Left kidney (tissue), 2 donors: ENCODE data around the gene CAMK4. TPM values are rescaled to one million over a fixed set of nuclear protein-coding genes. Genes with fewer than 3 reads are reported as not detected.

Experiments
- DNase-seq: peaks from one replicate; pipeline ENCODE4 v3.0.0-alpha.2; 2013
- polyA plus RNA-seq: library from polyadenylated mRNA; unstranded; fragments of 120-200 nt; gene quantifications from one replicate; pipeline ENCODE4 v1.2.1, GENCODE V29; 2013; ENCODE audit not compliant: insufficient read length

CAMK4 gene
- polyA plus RNA-seq, 1 donor: 6.1 TPM

DNA sequence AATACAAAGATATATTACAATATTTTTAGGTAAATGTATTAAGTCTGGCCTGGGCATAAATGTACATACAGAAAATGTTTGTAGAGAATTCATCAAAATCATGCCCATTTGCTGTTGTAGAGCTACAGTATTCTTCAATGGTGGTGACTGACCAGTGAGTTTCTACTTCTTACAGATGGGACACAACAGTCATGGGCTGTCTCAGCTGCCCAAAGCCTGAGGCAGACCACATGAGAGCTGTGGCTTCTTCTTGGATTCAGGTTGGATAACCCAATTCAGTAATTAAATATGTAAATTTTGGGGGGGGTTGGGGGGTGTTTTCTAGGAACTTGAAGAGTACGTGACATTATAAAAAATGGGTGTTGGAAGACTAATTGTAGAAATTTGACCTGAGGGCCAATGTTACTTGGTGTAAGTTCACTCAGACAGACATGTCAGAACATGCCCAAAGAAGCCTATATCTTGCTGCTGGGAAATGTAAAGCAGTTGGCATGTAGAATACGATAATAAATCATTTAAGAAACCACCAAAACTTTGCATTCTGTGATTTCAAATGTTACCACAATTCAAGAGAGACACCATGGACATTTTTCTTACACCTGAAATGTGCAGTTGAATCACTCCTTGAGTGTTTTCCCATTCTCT, 270.3 kb downstream of the CAMK4 start:
- no peak for DNase-seq

GRCh38 chr5:111495159-111495558, 271.0 kb downstream of the CAMK4 start:
- DNase-seq: no peak

- no peak for DNase-seq
Observed at GRCh38 chr5:111498346-111498745, 274.2 kb downstream of the CAMK4 start.

- DNase-seq: no peak
Observed at GRCh38 chr5:111502956-111503355, 278.8 kb downstream of the CAMK4 start.

- DNase-seq: peak; percentile 13
Observed at GRCh38 chr5:111505096-111505495, 280.9 kb downstream of the CAMK4 start.

DNA sequence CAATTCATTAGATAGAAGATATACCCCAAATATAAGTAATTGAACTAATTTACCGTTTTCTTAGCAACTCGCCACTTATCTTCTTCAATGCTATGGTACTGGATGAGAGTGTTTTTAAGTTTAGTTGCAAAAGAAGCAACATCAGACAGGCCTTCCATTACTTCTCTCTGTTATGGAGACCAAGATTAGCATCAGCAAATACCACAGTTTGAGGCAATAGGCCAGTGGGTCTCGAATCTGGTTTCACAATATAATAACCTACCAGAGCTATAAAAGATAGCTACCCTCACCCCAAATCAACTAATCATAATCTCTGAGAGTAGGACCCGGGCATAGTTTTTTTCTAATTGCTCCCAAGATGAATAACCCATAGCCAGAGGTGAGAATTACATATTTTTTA, 283.1 kb downstream of the CAMK4 start:
- no peak for DNase-seq

DNA sequence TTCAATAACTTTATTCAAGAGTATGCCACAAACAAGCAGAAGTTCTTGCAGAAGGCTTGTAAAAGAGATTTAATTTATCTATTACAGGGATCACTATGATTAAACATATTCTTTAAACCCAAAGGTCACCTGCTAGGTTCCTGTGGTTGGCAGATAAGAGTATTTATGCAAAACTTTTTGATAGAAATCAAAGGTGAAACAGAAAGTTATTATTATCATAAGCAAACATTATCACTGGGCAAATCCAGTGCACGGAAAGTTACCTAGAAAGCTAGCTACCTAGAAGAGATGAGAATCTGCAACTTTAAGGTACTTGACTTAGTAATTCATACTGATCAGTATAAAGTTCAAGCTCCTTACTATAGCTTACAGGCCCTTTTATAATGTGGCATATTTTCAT, 284.9 kb downstream of the CAMK4 start:
- no peak for DNase-seq

GRCh38 chr5:111511174-111511830, 287.1 kb downstream of the CAMK4 start:
- DNase-seq: no peak

DNA sequence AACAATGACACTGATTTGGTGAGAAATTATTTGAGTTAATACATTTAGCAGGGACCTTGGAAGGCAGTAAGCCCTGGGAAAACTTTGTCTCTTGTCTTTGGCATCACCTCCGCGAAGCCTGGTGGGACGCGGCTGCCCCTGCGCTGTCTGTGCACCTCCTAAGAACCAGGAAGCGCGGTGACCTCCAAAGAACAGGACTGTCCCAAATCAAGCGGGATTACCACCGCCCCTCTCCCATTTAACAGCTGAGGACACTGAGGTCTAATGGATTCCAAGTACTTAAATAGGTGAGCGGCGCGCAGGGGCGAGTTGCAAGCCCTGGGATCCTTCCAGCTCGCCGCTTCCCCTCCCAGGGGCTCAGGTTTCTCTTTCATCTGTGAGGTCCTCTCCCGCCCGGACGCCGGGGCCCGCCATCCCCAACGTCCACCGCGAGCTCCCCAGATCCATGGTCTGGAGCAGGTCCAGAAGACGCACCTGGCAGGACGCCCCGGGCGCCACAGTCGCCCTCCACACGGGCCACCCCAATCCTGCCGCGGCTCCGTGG, 287.7 kb downstream of the CAMK4 start:
- DNase-seq: peak; percentile 60

DNA sequence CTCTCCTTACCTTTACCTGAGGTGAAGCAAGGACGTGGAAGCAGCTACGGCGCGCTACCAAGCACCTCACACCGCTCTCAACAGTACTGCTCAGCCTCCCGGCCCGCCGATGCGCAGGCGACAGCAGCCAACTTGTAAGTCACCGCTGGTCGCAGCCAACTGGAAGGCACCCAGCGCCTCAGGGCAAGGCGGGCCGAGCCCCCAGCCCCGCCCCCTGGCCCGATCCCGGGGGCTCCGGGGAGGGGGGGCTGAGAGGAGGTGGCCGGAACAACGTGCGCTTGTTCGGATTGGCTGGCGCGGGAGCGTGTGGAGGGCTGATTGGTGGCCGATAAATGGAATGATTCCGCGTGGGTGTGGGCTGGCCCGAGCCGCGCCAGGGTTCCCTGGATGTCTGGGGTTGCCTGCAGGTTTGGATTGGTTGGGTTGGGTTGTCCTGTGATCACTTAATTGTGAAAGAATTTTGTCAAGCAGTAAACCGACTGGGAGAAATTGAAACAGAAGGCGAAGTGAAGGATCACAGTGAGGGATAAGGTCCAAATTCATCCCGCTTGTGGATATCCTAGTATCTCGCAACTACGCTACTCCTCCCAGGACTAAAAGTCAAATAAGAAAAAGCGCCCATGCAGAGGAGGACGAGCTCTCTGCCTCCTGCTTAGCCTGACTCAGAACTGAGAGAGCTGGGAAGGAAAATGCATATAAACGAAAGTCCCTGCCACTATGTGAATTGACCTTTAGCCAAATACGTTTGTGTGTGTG, 288.4 kb downstream of the CAMK4 start, which contains the start of gene STARD4:
TSS of gene STARD4 (minus strand) at position 161 of the 756 bp plus-strand sequence. CDS start 5,102 bp downstream, outside the sequence.
- DNase-seq: peak; percentile 93

DNA sequence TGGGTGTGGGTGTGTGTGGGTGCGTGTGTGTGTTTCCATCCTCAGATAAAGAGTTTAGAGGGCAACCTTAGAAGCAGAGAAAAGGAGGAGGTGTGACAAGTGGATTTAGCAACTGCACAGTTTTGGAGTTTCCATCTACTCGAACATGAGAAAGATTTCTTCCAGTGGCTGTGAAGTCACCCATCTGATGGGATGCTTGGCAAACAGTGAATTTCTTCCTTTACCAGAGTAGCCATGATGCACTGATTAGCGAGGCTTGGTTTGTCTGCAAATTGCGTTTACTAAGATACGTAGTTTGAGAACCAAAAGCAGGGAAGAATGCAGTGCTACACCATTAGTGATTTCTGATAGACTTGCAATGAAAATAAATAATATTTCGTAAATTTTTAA, 288.9 kb downstream of the CAMK4 start:
- no peak for DNase-seq

GRCh38 chr5:111514087-111514486, 289.9 kb downstream of the CAMK4 start:
- DNase-seq: no peak

DNA sequence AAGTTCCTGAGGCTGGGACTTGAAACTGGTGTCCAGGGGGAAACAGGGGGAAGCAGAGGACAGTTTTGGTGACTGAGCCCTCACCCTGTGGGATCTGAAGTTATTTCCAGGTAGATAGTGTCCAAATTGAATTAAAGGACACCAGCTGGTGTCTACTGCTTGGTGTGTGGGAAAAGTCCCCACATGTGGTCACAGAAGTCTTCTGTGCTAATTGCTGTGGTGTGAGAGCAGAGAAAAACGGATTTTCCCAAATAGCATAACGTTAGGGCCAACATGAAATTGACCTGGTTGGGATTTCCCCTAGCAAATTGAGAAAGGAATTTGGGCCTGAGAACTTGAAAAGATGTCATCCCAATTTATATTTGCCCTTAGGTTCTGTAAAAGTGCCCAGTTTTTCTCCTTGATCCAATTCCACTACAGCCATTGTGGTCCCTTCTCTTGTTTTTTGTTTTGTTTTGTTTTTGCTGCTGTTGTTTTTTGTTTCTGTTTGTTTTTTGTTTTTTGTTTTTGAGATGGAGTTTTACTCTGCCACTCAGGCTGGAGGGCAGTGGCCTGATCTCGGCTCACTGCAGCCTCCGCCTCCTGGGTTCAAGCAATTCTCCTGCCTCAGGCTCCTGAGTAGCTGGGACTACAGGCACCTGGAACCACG, 293.8 kb downstream of the CAMK4 start:
- DNase-seq: no peak

DNA sequence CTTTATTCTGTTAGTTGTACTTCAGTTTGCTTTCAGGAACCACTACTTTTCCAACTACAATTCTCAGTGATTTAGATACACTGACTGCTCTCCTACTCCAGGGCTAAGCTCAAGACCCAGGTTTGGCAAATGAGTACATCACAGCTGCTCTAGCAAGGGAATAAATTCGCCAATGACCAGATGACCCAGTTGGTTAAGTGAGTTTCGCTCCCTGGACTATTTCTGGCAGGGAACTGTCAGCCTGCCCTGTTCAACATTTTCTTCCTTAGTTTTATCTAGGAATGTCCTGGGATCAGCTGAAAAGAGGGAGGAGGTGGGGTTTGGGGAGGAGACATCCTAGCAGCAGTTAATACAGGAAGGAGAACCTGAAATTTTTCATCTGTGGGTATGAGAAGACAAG, 294.6 kb downstream of the CAMK4 start:
- DNase-seq: no peak

DNA sequence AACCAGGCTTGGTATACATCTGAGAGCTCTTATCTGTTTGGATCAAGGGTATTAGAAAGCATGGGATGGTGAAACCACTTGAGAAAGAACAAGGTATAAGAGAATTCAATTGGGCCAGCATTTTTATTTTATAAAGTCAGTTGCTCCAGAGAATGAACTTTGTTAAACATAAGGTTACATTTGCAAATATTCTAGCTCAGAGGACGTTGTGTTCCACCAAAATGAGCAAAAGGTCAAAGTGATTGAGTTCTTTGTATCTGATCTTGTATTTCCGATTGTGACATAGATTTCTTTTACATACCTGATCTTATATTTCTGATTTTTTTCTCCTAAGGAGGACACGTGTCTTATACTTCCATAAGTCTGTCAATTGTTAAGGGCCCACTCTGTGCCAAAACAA, 296.7 kb downstream of the CAMK4 start:
- no peak for DNase-seq

DNA sequence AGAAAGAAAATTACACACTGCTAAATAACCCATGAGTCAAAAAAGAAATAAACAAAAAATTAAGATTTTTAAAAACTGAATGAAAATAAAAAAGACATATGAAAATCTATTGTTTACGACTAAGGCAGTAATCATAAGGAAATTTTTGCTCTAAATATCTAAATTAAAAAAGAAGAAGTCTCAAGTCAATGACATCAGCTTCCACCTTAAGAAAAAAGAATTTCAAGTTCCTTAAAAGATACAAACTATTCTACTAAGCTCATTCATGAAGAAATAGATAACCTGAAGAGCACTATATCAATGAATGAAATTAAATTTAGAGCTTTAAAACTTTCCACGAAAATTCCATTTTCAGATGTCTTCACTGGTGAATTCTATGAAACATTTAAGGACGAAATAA, 303.9 kb downstream of the CAMK4 start:
- no peak for DNase-seq

- no peak for DNase-seq
Observed at GRCh38 chr5:111530298-111530740, 306.1 kb downstream of the CAMK4 start.

DNA sequence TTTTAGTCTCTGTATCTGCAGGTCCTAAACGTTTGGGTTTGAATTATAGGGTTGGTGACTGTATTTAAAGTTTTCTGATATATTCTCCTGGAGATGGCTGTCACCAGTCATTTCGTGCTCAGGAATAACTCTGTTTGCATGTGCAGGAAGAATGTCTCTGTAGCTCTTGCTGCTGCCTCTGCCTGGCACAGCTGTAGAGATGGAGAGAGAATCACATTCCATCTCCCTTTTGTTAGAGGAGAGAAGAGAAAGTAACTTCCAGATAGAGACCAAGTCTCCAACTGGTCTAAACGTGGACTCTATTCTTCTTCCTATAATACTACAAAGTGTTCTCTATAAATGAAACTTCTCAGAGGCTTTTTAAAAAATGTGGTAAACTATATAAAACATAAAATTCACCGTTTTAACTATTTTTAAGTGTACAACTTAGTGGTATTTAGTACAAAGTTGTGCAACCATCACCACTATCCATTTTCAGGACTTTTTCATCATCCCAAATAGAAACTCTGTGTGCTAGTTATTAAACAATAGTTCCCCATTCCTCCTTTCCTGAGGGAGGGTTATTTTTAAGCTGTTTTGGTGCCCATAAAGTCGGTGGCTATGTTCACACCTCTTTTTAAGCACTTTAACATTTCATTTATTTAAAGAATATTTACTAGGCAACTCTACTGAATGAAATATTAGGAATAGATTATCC, 308.9 kb downstream of the CAMK4 start:
- no peak for DNase-seq

- no peak for DNase-seq
Observed at GRCh38 chr5:111535879-111536549, 311.8 kb downstream of the CAMK4 start.

GRCh38 chr5:111537141-111538024, 313.2 kb downstream of the CAMK4 start:
- no peak for DNase-seq
